H9 (cell line): Measurements from ENCODE around the gene FAM25G. TPM values are rescaled to one million over a fixed set of nuclear protein-coding genes. Genes with fewer than 3 reads are reported as not detected.
"Not testable (repeated sequence)": the region's sequence is repeated elsewhere in the genome, so short reads cannot be mapped to it uniquely, and the experiment has no call there.

Experiments used
- DNase-seq: peaks from one replicate; pipeline ENCODE4 v3.0.0-alpha.2; 2017
- H2AFZ ChIP-seq: one replicate; pipeline ENCODE4 v1.6.1; 2013; ENCODE audit warnings: mild to moderate bottlenecking, low read length, control low read depth, moderate library complexity
- H2AK5ac ChIP-seq: 2 replicates; pipeline ENCODE4 v1.6.1; 2013; ENCODE audit warnings: low read length, control low read depth, mixed read lengths; ENCODE audit not compliant: insufficient read length
- H2BK120ac ChIP-seq: one replicate; pipeline ENCODE4 v1.6.1; 2013; ENCODE audit warnings: low read depth, mild to moderate bottlenecking, low read length, control low read depth, inconsistent platforms; ENCODE audit not compliant: poor library complexity, severe bottlenecking
- H2BK12ac ChIP-seq: 2 replicates; pipeline ENCODE4 v1.6.1; 2013; ENCODE audit warnings: low read length, control low read depth, mixed read lengths, low read depth; ENCODE audit not compliant: insufficient read length
- H2BK15ac ChIP-seq: 2 replicates; pipeline ENCODE4 v1.6.1; 2013; ENCODE audit warnings: low read depth, low read length, control low read depth
- H2BK20ac ChIP-seq: one replicate; pipeline ENCODE4 v1.6.1; 2013; ENCODE audit warnings: low read depth, mild to moderate bottlenecking, low read length, control low read depth, inconsistent platforms; ENCODE audit not compliant: poor library complexity, severe bottlenecking
- H2BK5ac ChIP-seq: 2 replicates; pipeline ENCODE4 v1.6.1; 2013; ENCODE audit warnings: low read length, control low read depth, mixed read lengths; ENCODE audit not compliant: insufficient read length
- H3K14ac ChIP-seq: 2 replicates; pipeline ENCODE4 v1.6.1; 2013; ENCODE audit warnings: low read length, control low read depth; ENCODE audit not compliant: insufficient read depth
- H3K18ac ChIP-seq: 2 replicates; pipeline ENCODE4 v1.6.1; 2013; ENCODE audit warnings: low read depth, mild to moderate bottlenecking, mixed read lengths, low read length, control low read depth; ENCODE audit not compliant: insufficient read length
- H3K23ac ChIP-seq: 2 replicates; pipeline ENCODE4 v1.6.1; 2013; ENCODE audit warnings: low read length, control low read depth, mixed read lengths, low read depth; ENCODE audit not compliant: insufficient read length
- H3K23me2 ChIP-seq: 2 replicates; pipeline ENCODE4 v1.6.1; 2013; ENCODE audit warnings: low read depth, mild to moderate bottlenecking, mixed read lengths, low read length, control low read depth; ENCODE audit not compliant: insufficient read length, poor library complexity, severe bottlenecking
- H3K27ac ChIP-seq: 2 replicates; pipeline ENCODE4 v1.5.1; 2013; ENCODE audit warnings: low read length, control low read depth, mixed read lengths, low read depth; ENCODE audit not compliant: insufficient read length
- H3K27me3 ChIP-seq: 2 replicates; pipeline ENCODE4 v1.6.1; 2013; ENCODE audit warnings: low read length, control low read depth, inconsistent platforms; ENCODE audit not compliant: insufficient read depth
- H3K4ac ChIP-seq: 2 replicates; pipeline ENCODE4 v1.6.1; 2013; ENCODE audit warnings: low read depth, mild to moderate bottlenecking, control low read depth, inconsistent platforms, low read length, moderate library complexity
- H3K4me1 ChIP-seq: 2 replicates; pipeline ENCODE4 v1.6.1; 2013; ENCODE audit warnings: low read length, control low read depth, inconsistent platforms; ENCODE audit not compliant: insufficient read depth
- H3K4me2 ChIP-seq: 2 replicates; pipeline ENCODE4 v1.6.1; 2013; ENCODE audit warnings: low read length, control low read depth, mixed read lengths; ENCODE audit not compliant: insufficient read length, insufficient read depth
- H3K56ac ChIP-seq: 2 replicates; pipeline ENCODE4 v1.6.1; 2013; ENCODE audit warnings: low read depth, mild to moderate bottlenecking, mixed read lengths, low read length, control low read depth; ENCODE audit not compliant: insufficient read length
- H3K79me1 ChIP-seq: 2 replicates; pipeline ENCODE4 v1.6.1; 2013; ENCODE audit warnings: low read depth, mild to moderate bottlenecking, moderate library complexity, low read length, control low read depth, inconsistent platforms; ENCODE audit not compliant: insufficient read depth, poor library complexity, severe bottlenecking
- H3K79me2 ChIP-seq: 2 replicates; pipeline ENCODE4 v1.6.1; 2013; ENCODE audit warnings: low read length, control low read depth, inconsistent platforms; ENCODE audit not compliant: insufficient read depth
- H3K9ac ChIP-seq: 2 replicates; pipeline ENCODE4 v1.6.1; 2013; ENCODE audit warnings: low read length, control low read depth, mixed read lengths; ENCODE audit not compliant: insufficient read length; ENCODE audit errors: extremely low read depth
- H3K9me3 ChIP-seq: one replicate; pipeline ENCODE4 v1.6.1; 2013; ENCODE audit warnings: low read depth, low read length, inconsistent platforms; ENCODE audit not compliant: control insufficient read depth
- H3T11ph ChIP-seq: one replicate; pipeline ENCODE4 v1.6.1; 2013; ENCODE audit warnings: mild to moderate bottlenecking, low read length, control low read depth, inconsistent platforms
- H4K20me1 ChIP-seq: one replicate; pipeline ENCODE4 v1.6.1; 2013; ENCODE audit not compliant: control insufficient read depth, insufficient read length, insufficient read depth
- H4K5ac ChIP-seq: 2 replicates; pipeline ENCODE4 v1.6.1; 2013; ENCODE audit warnings: low read depth, mild to moderate bottlenecking, mixed read lengths, low read length, control low read depth; ENCODE audit not compliant: insufficient read length
- H4K8ac ChIP-seq: replicated peaks from 2 replicates; pipeline ENCODE4 v1.6.1; 2013; ENCODE audit warnings: low read length, control low read depth, mixed read lengths, low read depth; ENCODE audit not compliant: insufficient read length
- H4K91ac ChIP-seq: 2 replicates; pipeline ENCODE4 v1.6.1; 2013; ENCODE audit warnings: low read depth, mild to moderate bottlenecking, moderate library complexity, mixed read lengths, low read length, control low read depth; ENCODE audit not compliant: insufficient read length
- H3K27ac Mint-ChIP-seq, 3 experiments: 2 replicates in 2 of 3; 3 replicates in 1 of 3; pipeline ENCODE4 v1.8.0; 2020 to 2021; ENCODE audit warnings: mixed read lengths in 3 of 3, mild to moderate bottlenecking in 1 of 3, moderate library complexity in 1 of 3
- H3K27me3 Mint-ChIP-seq: 2 replicates; pipeline ENCODE4 v1.8.0; 2021; ENCODE audit warnings: low read depth, mild to moderate bottlenecking, moderate library complexity, mixed read lengths
- H3K36me3 Mint-ChIP-seq, 3 experiments: 2 replicates in 2 of 3; 3 replicates in 1 of 3; pipeline ENCODE4 v1.8.0; 2020 to 2021; ENCODE audit warnings: low read depth in 3 of 3, mixed read lengths in 3 of 3; ENCODE audit not compliant: insufficient read depth in 1 of 3
- H3K4me1 Mint-ChIP-seq, 2 experiments: 2 replicates each; pipeline ENCODE4 v1.8.0; 2020; ENCODE audit warnings: mixed read lengths in 2 of 2
- H3K4me3 Mint-ChIP-seq, 2 experiments: 2 replicates in 1 of 2; 3 replicates in 1 of 2; pipeline ENCODE4 v1.8.0; 2020 to 2021; ENCODE audit warnings: mild to moderate bottlenecking in 2 of 2, mixed read lengths in 2 of 2, moderate library complexity in 1 of 2
- H3K9me3 Mint-ChIP-seq, 2 experiments: 2 replicates in 1 of 2; 3 replicates in 1 of 2; pipeline ENCODE4 v1.8.0; 2020; ENCODE audit warnings: mild to moderate bottlenecking in 2 of 2, mixed read lengths in 2 of 2, moderate library complexity in 1 of 2
- whole genome bisulfite sequencing: extraction: QIAGEN DNeasy Blood & Tissue Kit; methylation state at CpG from one replicate; pipeline ENCODE4 v1.1.7; 2013; ENCODE audit warnings: missing lambda C conversion rate, low lambda C conversion rate, mixed read lengths; ENCODE audit not compliant: insufficient read length; ENCODE audit errors: extremely low coverage; 5-methylcytosine and 5-hydroxymethylcytosine counted together
- long read RNA-seq: library from polyadenylated mRNA; unstranded; transcript quantifications from one replicate; pipeline ENCODE4 v2.0.0, GENCODE V29; 2020
- total RNA-seq: library from RNA; stranded (reverse); gene quantifications from 2 replicates; pipeline ENCODE4 v1.2.1, GENCODE V29; 2021

Gene FAM25G
- not detected in 2 replicates for total RNA-seq
- long read RNA-seq: 0 reads

- H2AK5ac ChIP-seq, H3K56ac ChIP-seq, H3K36me3 Mint-ChIP-seq, H3K27ac Mint-ChIP-seq, H2BK20ac ChIP-seq, H3K23ac ChIP-seq, H3K4me1 Mint-ChIP-seq, H3K79me2 ChIP-seq, H3K9me3 ChIP-seq, H3K14ac ChIP-seq, H2AFZ ChIP-seq, H3K18ac ChIP-seq, H3K23me2 ChIP-seq, H3K9me3 Mint-ChIP-seq, H2BK120ac ChIP-seq, H3K9ac ChIP-seq, H2BK5ac ChIP-seq, H3T11ph ChIP-seq, H4K8ac ChIP-seq, H4K20me1 ChIP-seq, H3K27me3 Mint-ChIP-seq, H3K27ac ChIP-seq, H3K27me3 ChIP-seq, H3K4me3 Mint-ChIP-seq, H3K79me1 ChIP-seq, H4K5ac ChIP-seq, H3K4me1 ChIP-seq, H4K91ac ChIP-seq, H3K4me2 ChIP-seq, H2BK12ac ChIP-seq, H3K4ac ChIP-seq, H2BK15ac ChIP-seq, DNase-seq: not testable (repeated sequence)
- WGBS: no CpG with 5 or more reads among the region's 9 CpGs
Measured at GRCh38 chr10:47491600-47491999, at the start of gene FAM25G. Gene FAM25G (minus strand): TSS chr10:47491700. CDS start chr10:47491674, 26 bp downstream.

DNA sequence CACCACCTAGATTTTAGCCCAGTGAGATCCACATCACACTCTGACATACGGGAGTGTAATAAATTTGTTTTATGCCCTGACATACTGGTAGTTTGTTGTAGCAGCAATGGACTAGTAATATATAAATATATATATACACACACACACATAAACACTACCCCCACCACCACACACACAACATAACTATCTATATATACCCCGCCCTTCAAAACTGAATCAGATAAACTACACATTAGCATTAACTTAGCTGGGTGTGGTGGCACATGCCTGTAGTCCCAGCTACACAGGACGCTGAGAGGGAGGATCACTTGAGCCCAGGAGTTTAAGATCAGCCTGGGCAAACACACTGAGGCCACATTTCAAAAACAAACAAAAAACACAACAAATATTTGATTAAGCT, 44.9 kb upstream of the FAM25G start:
- not testable (repeated sequence) for H3K9ac ChIP-seq, H3K14ac ChIP-seq, H3K27ac Mint-ChIP-seq, H3K4me1 Mint-ChIP-seq, H2AK5ac ChIP-seq, H3K4ac ChIP-seq, H3K9me3 Mint-ChIP-seq, H3K79me2 ChIP-seq, H3K27ac ChIP-seq, H3T11ph ChIP-seq, H3K4me2 ChIP-seq, H3K4me3 Mint-ChIP-seq, H3K23me2 ChIP-seq, H2BK15ac ChIP-seq, H4K8ac ChIP-seq, H3K18ac ChIP-seq, H3K56ac ChIP-seq, H2BK120ac ChIP-seq, H3K9me3 ChIP-seq, H3K36me3 Mint-ChIP-seq, H4K91ac ChIP-seq, H2BK5ac ChIP-seq, H2AFZ ChIP-seq, H2BK20ac ChIP-seq, H3K27me3 ChIP-seq, H3K79me1 ChIP-seq, H3K4me1 ChIP-seq, H4K5ac ChIP-seq, DNase-seq, H3K27me3 Mint-ChIP-seq, H2BK12ac ChIP-seq, H3K23ac ChIP-seq, H4K20me1 ChIP-seq
- whole genome bisulfite sequencing: no CpG with 5 or more reads among the region's 3 CpGs
